H9 (cell line): ENCODE data around the gene CFAP61. TPM values are rescaled to one million over a fixed set of nuclear protein-coding genes. Genes with fewer than 3 reads are reported as not detected.

Experiments
- DNase-seq: peaks from one replicate; pipeline ENCODE4 v3.0.0-alpha.2; 2017
- H2AFZ ChIP-seq: one replicate; pipeline ENCODE4 v1.6.1; 2013; ENCODE audit warnings: mild to moderate bottlenecking, low read length, control low read depth, moderate library complexity
- H2AK5ac ChIP-seq: 2 replicates; pipeline ENCODE4 v1.6.1; 2013; ENCODE audit warnings: low read length, control low read depth, mixed read lengths; ENCODE audit not compliant: insufficient read length
- H2BK120ac ChIP-seq: one replicate; pipeline ENCODE4 v1.6.1; 2013; ENCODE audit warnings: low read depth, mild to moderate bottlenecking, low read length, control low read depth, inconsistent platforms; ENCODE audit not compliant: poor library complexity, severe bottlenecking
- H2BK12ac ChIP-seq: 2 replicates; pipeline ENCODE4 v1.6.1; 2013; ENCODE audit warnings: low read length, control low read depth, mixed read lengths, low read depth; ENCODE audit not compliant: insufficient read length
- H2BK15ac ChIP-seq: 2 replicates; pipeline ENCODE4 v1.6.1; 2013; ENCODE audit warnings: low read depth, low read length, control low read depth
- H2BK20ac ChIP-seq: one replicate; pipeline ENCODE4 v1.6.1; 2013; ENCODE audit warnings: low read depth, mild to moderate bottlenecking, low read length, control low read depth, inconsistent platforms; ENCODE audit not compliant: poor library complexity, severe bottlenecking
- H2BK5ac ChIP-seq: 2 replicates; pipeline ENCODE4 v1.6.1; 2013; ENCODE audit warnings: low read length, control low read depth, mixed read lengths; ENCODE audit not compliant: insufficient read length
- H3K14ac ChIP-seq: 2 replicates; pipeline ENCODE4 v1.6.1; 2013; ENCODE audit warnings: low read length, control low read depth; ENCODE audit not compliant: insufficient read depth
- H3K18ac ChIP-seq: 2 replicates; pipeline ENCODE4 v1.6.1; 2013; ENCODE audit warnings: low read depth, mild to moderate bottlenecking, mixed read lengths, low read length, control low read depth; ENCODE audit not compliant: insufficient read length
- H3K23ac ChIP-seq: 2 replicates; pipeline ENCODE4 v1.6.1; 2013; ENCODE audit warnings: low read length, control low read depth, mixed read lengths, low read depth; ENCODE audit not compliant: insufficient read length
- H3K23me2 ChIP-seq: 2 replicates; pipeline ENCODE4 v1.6.1; 2013; ENCODE audit warnings: low read depth, mild to moderate bottlenecking, mixed read lengths, low read length, control low read depth; ENCODE audit not compliant: insufficient read length, poor library complexity, severe bottlenecking
- H3K27ac ChIP-seq: 2 replicates; pipeline ENCODE4 v1.5.1; 2013; ENCODE audit warnings: low read length, control low read depth, mixed read lengths, low read depth; ENCODE audit not compliant: insufficient read length
- H3K27me3 ChIP-seq: 2 replicates; pipeline ENCODE4 v1.6.1; 2013; ENCODE audit warnings: low read length, control low read depth, inconsistent platforms; ENCODE audit not compliant: insufficient read depth
- H3K4ac ChIP-seq: 2 replicates; pipeline ENCODE4 v1.6.1; 2013; ENCODE audit warnings: low read depth, mild to moderate bottlenecking, control low read depth, inconsistent platforms, low read length, moderate library complexity
- H3K4me1 ChIP-seq: 2 replicates; pipeline ENCODE4 v1.6.1; 2013; ENCODE audit warnings: low read length, control low read depth, inconsistent platforms; ENCODE audit not compliant: insufficient read depth
- H3K4me2 ChIP-seq: 2 replicates; pipeline ENCODE4 v1.6.1; 2013; ENCODE audit warnings: low read length, control low read depth, mixed read lengths; ENCODE audit not compliant: insufficient read length, insufficient read depth
- H3K56ac ChIP-seq: 2 replicates; pipeline ENCODE4 v1.6.1; 2013; ENCODE audit warnings: low read depth, mild to moderate bottlenecking, mixed read lengths, low read length, control low read depth; ENCODE audit not compliant: insufficient read length
- H3K79me1 ChIP-seq: 2 replicates; pipeline ENCODE4 v1.6.1; 2013; ENCODE audit warnings: low read depth, mild to moderate bottlenecking, moderate library complexity, low read length, control low read depth, inconsistent platforms; ENCODE audit not compliant: insufficient read depth, poor library complexity, severe bottlenecking
- H3K79me2 ChIP-seq: 2 replicates; pipeline ENCODE4 v1.6.1; 2013; ENCODE audit warnings: low read length, control low read depth, inconsistent platforms; ENCODE audit not compliant: insufficient read depth
- H3K9ac ChIP-seq: 2 replicates; pipeline ENCODE4 v1.6.1; 2013; ENCODE audit warnings: low read length, control low read depth, mixed read lengths; ENCODE audit not compliant: insufficient read length; ENCODE audit errors: extremely low read depth
- H3K9me3 ChIP-seq: one replicate; pipeline ENCODE4 v1.6.1; 2013; ENCODE audit warnings: low read depth, low read length, inconsistent platforms; ENCODE audit not compliant: control insufficient read depth
- H3T11ph ChIP-seq: one replicate; pipeline ENCODE4 v1.6.1; 2013; ENCODE audit warnings: mild to moderate bottlenecking, low read length, control low read depth, inconsistent platforms
- H4K20me1 ChIP-seq: one replicate; pipeline ENCODE4 v1.6.1; 2013; ENCODE audit not compliant: control insufficient read depth, insufficient read length, insufficient read depth
- H4K5ac ChIP-seq: 2 replicates; pipeline ENCODE4 v1.6.1; 2013; ENCODE audit warnings: low read depth, mild to moderate bottlenecking, mixed read lengths, low read length, control low read depth; ENCODE audit not compliant: insufficient read length
- H4K8ac ChIP-seq: replicated peaks from 2 replicates; pipeline ENCODE4 v1.6.1; 2013; ENCODE audit warnings: low read length, control low read depth, mixed read lengths, low read depth; ENCODE audit not compliant: insufficient read length
- H4K91ac ChIP-seq: 2 replicates; pipeline ENCODE4 v1.6.1; 2013; ENCODE audit warnings: low read depth, mild to moderate bottlenecking, moderate library complexity, mixed read lengths, low read length, control low read depth; ENCODE audit not compliant: insufficient read length
- H3K27ac Mint-ChIP-seq, 3 experiments: 2 replicates in 2 of 3; 3 replicates in 1 of 3; pipeline ENCODE4 v1.8.0; 2020 to 2021; ENCODE audit warnings: mixed read lengths in 3 of 3, mild to moderate bottlenecking in 1 of 3, moderate library complexity in 1 of 3
- H3K27me3 Mint-ChIP-seq: 2 replicates; pipeline ENCODE4 v1.8.0; 2021; ENCODE audit warnings: low read depth, mild to moderate bottlenecking, moderate library complexity, mixed read lengths
- H3K36me3 Mint-ChIP-seq, 3 experiments: 2 replicates in 2 of 3; 3 replicates in 1 of 3; pipeline ENCODE4 v1.8.0; 2020 to 2021; ENCODE audit warnings: low read depth in 3 of 3, mixed read lengths in 3 of 3; ENCODE audit not compliant: insufficient read depth in 1 of 3
- H3K4me1 Mint-ChIP-seq, 2 experiments: 2 replicates each; pipeline ENCODE4 v1.8.0; 2020; ENCODE audit warnings: mixed read lengths in 2 of 2
- H3K4me3 Mint-ChIP-seq, 2 experiments: 2 replicates in 1 of 2; 3 replicates in 1 of 2; pipeline ENCODE4 v1.8.0; 2020 to 2021; ENCODE audit warnings: mild to moderate bottlenecking in 2 of 2, mixed read lengths in 2 of 2, moderate library complexity in 1 of 2
- H3K9me3 Mint-ChIP-seq, 2 experiments: 2 replicates in 1 of 2; 3 replicates in 1 of 2; pipeline ENCODE4 v1.8.0; 2020; ENCODE audit warnings: mild to moderate bottlenecking in 2 of 2, mixed read lengths in 2 of 2, moderate library complexity in 1 of 2
- total RNA-seq: library from RNA; stranded (reverse); gene quantifications from 2 replicates; pipeline ENCODE4 v1.2.1, GENCODE V29; 2021
- TF ChIP-seq, protein P1 (sequence below): fragments of 200-600 bp; sonication (generic); conservative IDR thresholded peaks from 3 replicates; pipeline ENCODE4 v1.8.0; 2021; ENCODE audit warnings: antibody characterized with exemption, mild to moderate bottlenecking

CFAP61 gene
- total RNA-seq, 1 experiment from 2014 or later, result 0.44 TPM

DNA sequence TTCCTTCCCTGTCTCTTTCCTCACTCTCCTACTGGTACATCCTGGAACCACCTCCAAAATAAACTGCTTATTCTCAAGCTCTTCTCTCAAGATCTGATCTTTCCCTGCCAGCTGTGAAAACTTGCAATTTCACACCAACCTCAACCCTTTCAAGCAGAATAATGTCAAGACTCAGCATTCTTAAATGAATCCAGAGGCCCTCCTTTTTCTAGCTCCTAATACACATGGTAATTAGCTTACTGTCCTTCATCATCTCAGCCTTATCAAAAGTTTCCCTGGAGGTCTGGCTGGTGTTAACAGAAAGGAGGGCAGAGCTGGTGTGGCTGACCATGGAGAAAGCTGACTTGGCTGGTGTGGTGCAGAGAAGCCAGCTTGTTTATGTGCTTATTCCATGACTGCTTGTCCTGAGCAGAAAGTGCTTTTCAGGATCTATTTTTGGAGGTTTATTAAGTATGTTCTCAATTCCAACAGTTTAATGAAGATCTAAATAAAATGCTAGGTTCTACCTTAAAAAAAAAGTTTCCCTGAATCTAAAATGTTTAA, 50.5 kb downstream of the CFAP61 start:
- Histone ChIP-seq H3K23ac (no peak overlapping the region), H4K20me1 (no peaks in the 10 kb centered on the region), H2BK20ac (no peak overlapping the region), H3K9me3 (no peaks in the 10 kb centered on the region), H4K91ac (no peak overlapping the region), H3K9ac (no peak overlapping the region), H2BK5ac (no peak overlapping the region), H3K18ac (no peak overlapping the region), H3K79me2 (no peaks in the 10 kb centered on the region), H2BK12ac (no peak overlapping the region), H2AK5ac (no peak overlapping the region), H3K4me1 (peaks cover 13% of the 10 kb centered on the region), H3K27ac (no peak overlapping the region), H2BK120ac (no peak overlapping the region), H4K8ac (no peak overlapping the region), H3T11ph (no peak overlapping the region), H3K79me1 (no peaks in the 10 kb centered on the region), H2BK15ac (no peak overlapping the region), H3K4me2 (no peak overlapping the region), H3K4ac (no peak overlapping the region), H3K23me2 (no peaks in the 10 kb centered on the region), H3K14ac (no peak overlapping the region), H2AFZ (no peak overlapping the region), H3K27me3 (no peaks in the 10 kb centered on the region), H3K56ac (no peak overlapping the region), H4K5ac (no peak overlapping the region)
- Mint-ChIP-seq H3K9me3 (no peaks in the 10 kb centered on the region), H3K27me3 (no peaks in the 10 kb centered on the region), H3K36me3 (no peaks in the 10 kb centered on the region), H3K4me1 (peaks cover 11 to 12% of the 10 kb centered on the region in 2 experiments), H3K4me3 (no peak overlapping the region), H3K27ac (no peak overlapping the region)
- TF ChIP-seq, protein P1, sequence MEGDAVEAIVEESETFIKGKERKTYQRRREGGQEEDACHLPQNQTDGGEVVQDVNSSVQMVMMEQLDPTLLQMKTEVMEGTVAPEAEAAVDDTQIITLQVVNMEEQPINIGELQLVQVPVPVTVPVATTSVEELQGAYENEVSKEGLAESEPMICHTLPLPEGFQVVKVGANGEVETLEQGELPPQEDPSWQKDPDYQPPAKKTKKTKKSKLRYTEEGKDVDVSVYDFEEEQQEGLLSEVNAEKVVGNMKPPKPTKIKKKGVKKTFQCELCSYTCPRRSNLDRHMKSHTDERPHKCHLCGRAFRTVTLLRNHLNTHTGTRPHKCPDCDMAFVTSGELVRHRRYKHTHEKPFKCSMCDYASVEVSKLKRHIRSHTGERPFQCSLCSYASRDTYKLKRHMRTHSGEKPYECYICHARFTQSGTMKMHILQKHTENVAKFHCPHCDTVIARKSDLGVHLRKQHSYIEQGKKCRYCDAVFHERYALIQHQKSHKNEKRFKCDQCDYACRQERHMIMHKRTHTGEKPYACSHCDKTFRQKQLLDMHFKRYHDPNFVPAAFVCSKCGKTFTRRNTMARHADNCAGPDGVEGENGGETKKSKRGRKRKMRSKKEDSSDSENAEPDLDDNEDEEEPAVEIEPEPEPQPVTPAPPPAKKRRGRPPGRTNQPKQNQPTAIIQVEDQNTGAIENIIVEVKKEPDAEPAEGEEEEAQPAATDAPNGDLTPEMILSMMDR, result no peak
- no peak for DNase-seq
